Uterus (tissue), 4 donors: ENCODE results near the gene HSPG2. TPM values are rescaled to one million over a fixed set of nuclear protein-coding genes. Genes with fewer than 3 reads are reported as not detected.

Source experiments
- DNase-seq, 2 donors: peaks; one replicate each; pipeline ENCODE4 v3.0.0-alpha.2; 2019 to 2020
- H3K27ac ChIP-seq, 2 donors: fragments of 200-600 bp; sonication (generic); 1 replicate in 1 of 2; 2 replicates in 1 of 2; pipeline ENCODE4 v1.5.1; 2016 to 2018
- H3K27me3 ChIP-seq, 2 donors: fragments of 200-600 bp; sonication (generic); one replicate each; pipeline ENCODE4 v1.5.1; 2018 to 2019; ENCODE audit warnings: control low read depth in 1 of 2
- H3K36me3 ChIP-seq, 2 donors: fragments of 200-600 bp; sonication (generic); one replicate each; pipeline ENCODE4 v1.5.1; 2019; ENCODE audit warnings: control low read depth in 1 of 2
- H3K4me1 ChIP-seq, 2 donors: fragments of 200-600 bp; sonication (generic); one replicate each; pipeline ENCODE4 v1.5.1; 2018 to 2019; ENCODE audit warnings: control low read depth in 1 of 2
- H3K4me3 ChIP-seq, 2 donors: fragments of 200-600 bp; sonication (generic); 1 replicate in 1 of 2; 2 replicates in 1 of 2; pipeline ENCODE4 v1.5.1; 2018 to 2019; ENCODE audit warnings: mild to moderate bottlenecking in 1 of 2
- H3K9me3 ChIP-seq, 2 donors: fragments of 200-600 bp; sonication (generic); one replicate each; pipeline ENCODE4 v1.5.1; 2019; ENCODE audit warnings: control low read depth in 1 of 2
- CTCF ChIP-seq, 4 experiments: fragments of 200-600 bp in 2 of 4; fragments of 450-650 bp in 2 of 4; sonication (generic) in 2 of 4; IDR thresholded peaks; one replicate each; pipeline ENCODE4 v1.5.1; 2016 to 2019; ENCODE audit warnings: antibody characterized with exemption in 4 of 4, mild to moderate bottlenecking in 2 of 4, moderate library complexity in 1 of 4
- POLR2A ChIP-seq, 2 donors: fragments of 450-650 bp; IDR thresholded peaks; one replicate each; pipeline ENCODE4 v1.6.1; 2016; ENCODE audit warnings: antibody characterized with exemption in 2 of 2, mild to moderate bottlenecking in 1 of 2, moderate library complexity in 1 of 2
- intact Hi-C: fragments of 100-400 bp; cut with DNase I; formaldehyde crosslinking; loops from one replicate; pipeline ENCODE4 v1.15.1; 2023; ENCODE audit warnings: low total_unique reads
- total RNA-seq, 4 donors: library from RNA; depleted of rRNA in 3 of 4; stranded (reverse); fragments of >200 nt in 3 of 4; gene quantifications; one replicate each; pipeline versions ENCODE4 v1.1.0 to v1.2.4, GENCODE V29; 2014 to 2023
- donor health status: DM: yes; HTN: yes; CAD: no.

HSPG2 gene
- total RNA-seq, 4 donors from 2014 or later: 96.8 to 677 (median 290) TPM

GRCh38 chr1:21873174-21873573, 63.9 kb downstream of the HSPG2 start:
- Histone ChIP-seq H3K9me3 (no peaks in the 10 kb centered on the region), H3K27ac (no peak overlapping the region), H3K27me3 (no peaks in the 10 kb centered on the region), H3K4me3 (no peak overlapping the region), H3K4me1 (peaks cover 0 to 7% of the 10 kb centered on the region in 2 donors), H3K36me3 (no peaks in the 10 kb centered on the region)
- DNase-seq: no peak
- TF ChIP-seq CTCF (IDR thresholded peaks at IDR 0.05) (no peak), POLR2A (IDR thresholded peaks at IDR 0.05) (no peak)
- intact Hi-C loops: no loop called here

GRCh38 chr1:21872445-21873079, 64.5 kb downstream of the HSPG2 start:
- no peaks in the 10 kb centered on the region for H3K36me3 ChIP-seq
- H3K27ac ChIP-seq: no peak overlapping the region
- no peaks in the 10 kb centered on the region for H3K9me3 ChIP-seq
- TF ChIP-seq CTCF (IDR thresholded peaks at IDR 0.05) (no peak), POLR2A (IDR thresholded peaks at IDR 0.05) (no peak)
- DNase-seq: no peak
- no peaks in the 10 kb centered on the region for H3K27me3 ChIP-seq
- H3K4me3 ChIP-seq: no peak overlapping the region
- peaks cover 0 to 7% of the 10 kb centered on the region in 2 donors for H3K4me1 ChIP-seq
- intact Hi-C loops: no loop called here

- intact Hi-C loops: no loop called here
- H3K9me3 ChIP-seq: no peaks in the 10 kb centered on the region
- no peaks in the 10 kb centered on the region for H3K27me3 ChIP-seq
- TF ChIP-seq CTCF (IDR thresholded peaks at IDR 0.05): no peak
- TF ChIP-seq POLR2A (IDR thresholded peaks at IDR 0.05): no peak
- H3K36me3 ChIP-seq: no peaks in the 10 kb centered on the region
- H3K27ac ChIP-seq: no peak overlapping the region
- no peak overlapping the region for H3K4me3 ChIP-seq
- DNase-seq: no peak
- peaks cover 0 to 7% of the 10 kb centered on the region in 2 donors for H3K4me1 ChIP-seq
Observed at GRCh38 chr1:21871943-21872342, 65.2 kb downstream of the HSPG2 start.

- H3K27me3 ChIP-seq: no peaks in the 10 kb centered on the region
- intact Hi-C loops: no loop called here
- no peaks in the 10 kb centered on the region for H3K36me3 ChIP-seq
Observed at GRCh38 chr1:21870611-21871010, 66.5 kb downstream of the HSPG2 start.

More at GRCh38 chr1:21870611-21871010, 66.5 kb downstream of the HSPG2 start:
- no peak for TF ChIP-seq CTCF (IDR thresholded peaks at IDR 0.05)
- no peak for TF ChIP-seq POLR2A (IDR thresholded peaks at IDR 0.05)
- H3K4me3 ChIP-seq: no peak overlapping the region
- H3K4me1 ChIP-seq: peaks cover 0 to 7% of the 10 kb centered on the region in 2 donors
- peak overlapping the region; percentile 68 to 77 for H3K27ac ChIP-seq
- no peaks in the 10 kb centered on the region for H3K9me3 ChIP-seq
- no peak for DNase-seq
